HG03280 (cell line): ENCODE results near the gene FAM89B.
"Not testable (repeated sequence)": the region's sequence is repeated elsewhere in the genome, so short reads cannot be mapped to it uniquely, and the experiment has no call there.

Experiments used
- ATAC-seq: cut with Tn5 transposase; IDR thresholded peaks from one replicate; pipeline ENCODE4 v1.9.1; 2021; ENCODE audit warnings: mild to moderate bottlenecking, moderate library complexity; ENCODE audit not compliant: unreplicated experiment

Gene FAM89B

GRCh38 chr11:65572356-65573051, at the start of gene FAM89B:
Gene FAM89B, plus strand, starts transcription at chr11:65572538. Its CDS starts 132 bp downstream, at chr11:65572670.
- no peak for ATAC-seq

- ATAC-seq, result not testable (repeated sequence)
Measured at GRCh38 chr11:65522718-65523630, 49.4 kb upstream of the FAM89B start.

GRCh38 chr11:65523631-65523968, 48.7 kb upstream of the FAM89B start:
- ATAC-seq, result not testable (repeated sequence)

- ATAC-seq, result no peak
Measured at GRCh38 chr11:65524014-65524740, 48.2 kb upstream of the FAM89B start.

- ATAC-seq, result peak; percentile 66
Measured at GRCh38 chr11:65524741-65525545, 47.4 kb upstream of the FAM89B start, which contains the start of gene SCYL1. Gene SCYL1, plus strand, starts transcription at chr11:65525083. Its CDS starts 71 bp downstream, at chr11:65525154.

GRCh38 chr11:65525546-65526480, 46.5 kb upstream of the FAM89B start:
- peak; percentile 14 for ATAC-seq

GRCh38 chr11:65526744-65527143, 45.6 kb upstream of the FAM89B start:
- ATAC-seq, result no peak

- ATAC-seq, result no peak
Measured at GRCh38 chr11:65528819-65529350, 43.5 kb upstream of the FAM89B start.

GRCh38 chr11:65529475-65530156, 42.7 kb upstream of the FAM89B start:
- no peak for ATAC-seq

GRCh38 chr11:65530157-65530496, 42.2 kb upstream of the FAM89B start:
- no peak for ATAC-seq

- no peak for ATAC-seq
Measured at GRCh38 chr11:65532388-65533064, 39.8 kb upstream of the FAM89B start.

- ATAC-seq, result no peak
Measured at GRCh38 chr11:65535102-65535501, 37.2 kb upstream of the FAM89B start.

- ATAC-seq, result no peak
Measured at GRCh38 chr11:65536412-65537295, 35.7 kb upstream of the FAM89B start.

GRCh38 chr11:65537296-65537597, 35.1 kb upstream of the FAM89B start:
- ATAC-seq, result no peak

GRCh38 chr11:65537620-65538231, 34.6 kb upstream of the FAM89B start:
- ATAC-seq, result no peak

GRCh38 chr11:65538232-65538914, 34.0 kb upstream of the FAM89B start:
- no peak for ATAC-seq
